Right atrium auricular region (tissue), 2 donors: ENCODE data around the gene KCNF1. TPM values are rescaled to one million over a fixed set of nuclear protein-coding genes. Genes with fewer than 3 reads are reported as not detected.

ENCODE experiments used
- DNase-seq: peaks from one replicate; pipeline ENCODE4 v3.0.0-alpha.2; 2019; ENCODE audit warnings: low spot score
- H3K27ac ChIP-seq, 2 donors: fragments of 200-600 bp; sonication (generic); 1 replicate in 1 of 2; 2 replicates in 1 of 2; pipeline ENCODE4 v1.5.1; 2016 to 2019
- H3K27me3 ChIP-seq, 2 donors: fragments of 200-600 bp; sonication (generic); one replicate each; pipeline versions ENCODE4 v1.5.1 to v1.6.0; 2017 to 2019
- H3K36me3 ChIP-seq: fragments of 200-600 bp; sonication (generic); one replicate; pipeline ENCODE4 v1.5.1; 2016
- H3K4me1 ChIP-seq, 2 donors: fragments of 200-600 bp; sonication (generic); one replicate each; pipeline versions ENCODE4 v1.5.1 to v1.6.0; 2017 to 2019
- H3K4me3 ChIP-seq, 2 donors: fragments of 200-600 bp; sonication (generic); 1 replicate in 1 of 2; 2 replicates in 1 of 2; pipeline ENCODE4 v1.5.1; 2017 to 2019; ENCODE audit warnings: mild to moderate bottlenecking in 1 of 2, moderate library complexity in 1 of 2
- H3K9me3 ChIP-seq, 2 donors: fragments of 200-600 bp; sonication (generic); one replicate each; pipeline ENCODE4 v1.5.1; 2019
- CTCF ChIP-seq, 2 donors: fragments of 200-600 bp; sonication (generic); IDR thresholded peaks; one replicate each; pipeline ENCODE4 v1.5.1; 2019; ENCODE audit warnings: antibody characterized with exemption in 2 of 2
- total RNA-seq, 2 donors: library from RNA; depleted of rRNA; stranded (reverse); fragments of >200 nt; gene quantifications; one replicate each; pipeline ENCODE4 v1.1.0, GENCODE V29; 2016

The KCNF1 gene
- total RNA-seq, 2 donors from 2014 or later: 0.30 to 0.94 TPM

GRCh38 chr2:10919771-10920621, 8.3 kb downstream of the KCNF1 start:
- Histone ChIP-seq H3K9me3 (no peaks in the 10 kb centered on the region), H3K36me3 (no peaks in the 10 kb centered on the region), H3K4me1 (peaks cover 0 to 12% of the 10 kb centered on the region in 2 donors), H3K27ac (no peak overlapping the region), H3K4me3 (no peak overlapping the region), H3K27me3 (no peaks in the 10 kb centered on the region)
- no peak for TF ChIP-seq CTCF (IDR thresholded peaks at IDR 0.05)
- DNase-seq: no peak

- H3K27ac ChIP-seq: no peak overlapping the region
- H3K4me1 ChIP-seq: peaks cover 0 to 12% of the 10 kb centered on the region in 2 donors
- no peaks in the 10 kb centered on the region for H3K9me3 ChIP-seq
- no peak overlapping the region for H3K4me3 ChIP-seq
- no peak for DNase-seq
- H3K36me3 ChIP-seq: no peaks in the 10 kb centered on the region
- TF ChIP-seq CTCF (IDR thresholded peaks at IDR 0.05): no peak
- H3K27me3 ChIP-seq: no peaks in the 10 kb centered on the region
Measured at GRCh38 chr2:10920764-10921388, 9.1 kb downstream of the KCNF1 start.

GRCh38 chr2:10921525-10921924, 9.8 kb downstream of the KCNF1 start:
- H3K27me3 ChIP-seq: no peaks in the 10 kb centered on the region
- H3K4me1 ChIP-seq: peaks cover 0 to 12% of the 10 kb centered on the region in 2 donors
- DNase-seq: no peak
- H3K4me3 ChIP-seq: no peak overlapping the region
- H3K36me3 ChIP-seq: no peaks in the 10 kb centered on the region
- TF ChIP-seq CTCF (IDR thresholded peaks at IDR 0.05): no peak
- no peaks in the 10 kb centered on the region for H3K9me3 ChIP-seq
- H3K27ac ChIP-seq: no peak overlapping the region

GRCh38 chr2:10922307-10923007, 10.7 kb downstream of the KCNF1 start:
- Histone ChIP-seq H3K36me3 (no peaks in the 10 kb centered on the region), H3K27me3 (no peaks in the 10 kb centered on the region)

GRCh38 chr2:10923008-10923375, 11.3 kb downstream of the KCNF1 start:
- Histone ChIP-seq H3K4me3 (no peak overlapping the region), H3K9me3 (no peaks in the 10 kb centered on the region), H3K27ac (no peak overlapping the region), H3K27me3 (no peaks in the 10 kb centered on the region), H3K4me1 (peaks cover 0 to 12% of the 10 kb centered on the region in 2 donors), H3K36me3 (no peaks in the 10 kb centered on the region)
- TF ChIP-seq CTCF (IDR thresholded peaks at IDR 0.05): no peak
- DNase-seq: no peak

More at GRCh38 chr2:10922307-10923007, 10.7 kb downstream of the KCNF1 start:
- DNase-seq: no peak
- no peak for TF ChIP-seq CTCF (IDR thresholded peaks at IDR 0.05)
- H3K27ac ChIP-seq: no peak overlapping the region
- H3K9me3 ChIP-seq: no peaks in the 10 kb centered on the region
- H3K4me3 ChIP-seq: no peak overlapping the region
- H3K4me1 ChIP-seq: peaks cover 0 to 12% of the 10 kb centered on the region in 2 donors
